ENCODE measurements around the gene NDEL1.

GRCh38 chr17:8477171-8477570, 41.5 kb downstream of the NDEL1 start:
- no peak for TF ChIP-seq CTCF (conservative IDR thresholded peaks at IDR 0.05; ENCODE audit: low read depth, low read length)
- no peak for TF ChIP-seq EZH2 (IDR thresholded peaks at IDR 0.05; ENCODE audit: borderline replicate concordance, low read depth, low read length, poor library complexity, severe bottlenecking)

Data from A673 (cell line).